ENCODE measurements around the gene AGBL5.
"Not testable (repeated sequence)": the region's sequence is repeated elsewhere in the genome, so short reads cannot be mapped to it uniquely, and the experiment has no call there.

AGBL5 gene

DNA sequence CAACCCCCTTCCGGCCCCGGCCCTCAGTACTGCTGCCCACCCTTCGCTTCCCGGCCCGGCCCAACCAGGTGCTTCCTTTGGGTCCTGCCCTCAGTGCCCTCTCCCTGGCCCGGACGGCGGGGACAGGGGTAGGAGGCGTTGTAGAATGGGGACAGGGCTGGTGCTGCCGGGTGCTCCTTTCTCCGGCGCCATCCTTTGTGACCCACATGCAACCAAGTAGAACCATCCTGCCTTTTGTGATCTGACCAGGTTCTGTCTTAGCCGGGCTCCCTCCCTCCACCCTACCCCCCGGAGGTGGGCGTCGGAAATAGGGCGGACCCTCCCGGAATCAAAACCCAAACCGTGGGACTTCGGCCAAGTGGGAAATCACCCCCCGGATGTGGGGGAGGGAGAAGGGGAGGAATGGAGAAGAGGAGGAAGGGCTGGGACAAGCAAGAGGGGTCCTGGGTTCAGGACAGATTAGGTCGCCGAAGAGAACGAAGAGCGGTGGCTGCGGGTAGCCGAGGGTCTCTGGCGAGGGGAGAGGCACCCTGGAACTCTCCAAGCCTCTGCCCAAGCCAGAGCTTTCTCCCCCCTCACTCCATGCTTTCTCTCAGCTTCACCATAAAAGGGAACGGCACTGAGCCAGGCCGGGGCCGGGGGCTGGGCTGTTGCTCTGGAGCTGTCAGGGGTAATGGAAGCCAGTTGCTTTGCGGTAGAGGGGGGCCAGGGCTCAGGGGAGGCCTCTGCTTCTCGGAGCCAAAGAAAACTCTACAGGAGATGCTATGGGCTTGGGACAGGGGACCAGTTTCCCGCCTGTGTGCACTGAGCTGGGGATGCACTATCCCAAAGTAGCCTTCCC, 20.7 kb downstream of the AGBL5 start:
- TF ChIP-seq, protein P1, sequence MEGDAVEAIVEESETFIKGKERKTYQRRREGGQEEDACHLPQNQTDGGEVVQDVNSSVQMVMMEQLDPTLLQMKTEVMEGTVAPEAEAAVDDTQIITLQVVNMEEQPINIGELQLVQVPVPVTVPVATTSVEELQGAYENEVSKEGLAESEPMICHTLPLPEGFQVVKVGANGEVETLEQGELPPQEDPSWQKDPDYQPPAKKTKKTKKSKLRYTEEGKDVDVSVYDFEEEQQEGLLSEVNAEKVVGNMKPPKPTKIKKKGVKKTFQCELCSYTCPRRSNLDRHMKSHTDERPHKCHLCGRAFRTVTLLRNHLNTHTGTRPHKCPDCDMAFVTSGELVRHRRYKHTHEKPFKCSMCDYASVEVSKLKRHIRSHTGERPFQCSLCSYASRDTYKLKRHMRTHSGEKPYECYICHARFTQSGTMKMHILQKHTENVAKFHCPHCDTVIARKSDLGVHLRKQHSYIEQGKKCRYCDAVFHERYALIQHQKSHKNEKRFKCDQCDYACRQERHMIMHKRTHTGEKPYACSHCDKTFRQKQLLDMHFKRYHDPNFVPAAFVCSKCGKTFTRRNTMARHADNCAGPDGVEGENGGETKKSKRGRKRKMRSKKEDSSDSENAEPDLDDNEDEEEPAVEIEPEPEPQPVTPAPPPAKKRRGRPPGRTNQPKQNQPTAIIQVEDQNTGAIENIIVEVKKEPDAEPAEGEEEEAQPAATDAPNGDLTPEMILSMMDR (IDR thresholded peaks at IDR 0.05; ENCODE audit: insufficient read depth, low read length, poor library complexity, severe bottlenecking), result no peak
- DNase-seq (ENCODE audit: extremely low read depth, insufficient read length), result no peak
- Histone ChIP-seq H3K36me3 (ENCODE audit: control insufficient read depth, insufficient read depth, low read length) (peaks cover 15% of the 10 kb centered on the region), H3K4me3 (replicated peaks; ENCODE audit: low read depth, low read length) (peak overlapping the region; percentile 74), H3K27me3 (replicated peaks; ENCODE audit: control insufficient read depth, insufficient read depth, low read length) (no peaks in the 10 kb centered on the region)

DNA sequence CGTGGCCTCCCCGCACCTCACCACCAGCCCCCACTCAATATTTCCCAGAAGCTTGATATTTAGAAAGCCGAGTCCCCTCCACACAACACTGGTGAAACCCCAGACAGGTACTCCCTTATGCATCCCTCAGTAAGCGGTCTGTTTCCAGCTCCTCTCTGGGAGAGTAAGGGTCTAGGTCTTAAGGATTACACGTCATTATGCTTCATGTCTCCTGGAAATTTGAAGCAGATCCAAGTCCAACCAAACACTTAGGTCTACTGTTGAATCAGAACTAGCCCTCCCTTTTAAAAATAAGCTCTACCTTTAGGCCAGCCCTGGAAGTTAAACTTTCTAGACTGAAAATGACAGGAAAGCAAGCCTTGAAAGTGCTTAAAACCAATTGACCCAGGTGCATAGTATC, 21.5 kb downstream of the AGBL5 start:
- Histone ChIP-seq H3K27me3 (replicated peaks; ENCODE audit: control insufficient read depth, insufficient read depth, low read length) (no peaks in the 10 kb centered on the region), H3K4me3 (replicated peaks; ENCODE audit: low read depth, low read length) (no peak overlapping the region), H3K36me3 (ENCODE audit: control insufficient read depth, insufficient read depth, low read length) (peaks cover 11% of the 10 kb centered on the region)
- TF ChIP-seq, protein P1 (IDR thresholded peaks at IDR 0.05; ENCODE audit: insufficient read depth, low read length, poor library complexity, severe bottlenecking), result no peak
- no peak for DNase-seq (ENCODE audit: extremely low read depth, insufficient read length)

DNA sequence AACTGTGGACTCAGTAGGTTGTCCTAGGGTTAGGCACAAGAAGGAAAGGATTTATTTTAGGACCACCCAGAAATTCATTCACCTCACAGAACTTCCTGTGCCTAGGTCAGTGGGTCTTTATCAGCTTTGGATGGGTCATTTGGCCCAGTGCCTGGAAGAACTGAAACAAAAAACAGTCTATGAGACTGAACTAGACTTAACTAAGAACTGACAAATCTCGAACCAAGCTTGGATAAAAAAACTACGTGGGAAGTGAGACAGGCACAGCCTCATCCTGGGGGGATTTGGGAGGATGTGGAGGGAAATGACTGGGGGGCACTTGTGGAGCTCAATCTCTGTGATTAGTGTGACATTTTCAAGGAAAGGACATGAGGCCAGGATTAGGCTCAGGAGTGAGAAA, 22.3 kb downstream of the AGBL5 start:
- Histone ChIP-seq H3K36me3 (ENCODE audit: control insufficient read depth, insufficient read depth, low read length) (peaks cover 7% of the 10 kb centered on the region), H3K4me3 (replicated peaks; ENCODE audit: low read depth, low read length) (no peak overlapping the region), H3K27me3 (replicated peaks; ENCODE audit: control insufficient read depth, insufficient read depth, low read length) (no peaks in the 10 kb centered on the region)
- DNase-seq (ENCODE audit: extremely low read depth, insufficient read length), result no peak
- TF ChIP-seq, protein P1 (IDR thresholded peaks at IDR 0.05; ENCODE audit: insufficient read depth, low read length, poor library complexity, severe bottlenecking), result no peak

DNA sequence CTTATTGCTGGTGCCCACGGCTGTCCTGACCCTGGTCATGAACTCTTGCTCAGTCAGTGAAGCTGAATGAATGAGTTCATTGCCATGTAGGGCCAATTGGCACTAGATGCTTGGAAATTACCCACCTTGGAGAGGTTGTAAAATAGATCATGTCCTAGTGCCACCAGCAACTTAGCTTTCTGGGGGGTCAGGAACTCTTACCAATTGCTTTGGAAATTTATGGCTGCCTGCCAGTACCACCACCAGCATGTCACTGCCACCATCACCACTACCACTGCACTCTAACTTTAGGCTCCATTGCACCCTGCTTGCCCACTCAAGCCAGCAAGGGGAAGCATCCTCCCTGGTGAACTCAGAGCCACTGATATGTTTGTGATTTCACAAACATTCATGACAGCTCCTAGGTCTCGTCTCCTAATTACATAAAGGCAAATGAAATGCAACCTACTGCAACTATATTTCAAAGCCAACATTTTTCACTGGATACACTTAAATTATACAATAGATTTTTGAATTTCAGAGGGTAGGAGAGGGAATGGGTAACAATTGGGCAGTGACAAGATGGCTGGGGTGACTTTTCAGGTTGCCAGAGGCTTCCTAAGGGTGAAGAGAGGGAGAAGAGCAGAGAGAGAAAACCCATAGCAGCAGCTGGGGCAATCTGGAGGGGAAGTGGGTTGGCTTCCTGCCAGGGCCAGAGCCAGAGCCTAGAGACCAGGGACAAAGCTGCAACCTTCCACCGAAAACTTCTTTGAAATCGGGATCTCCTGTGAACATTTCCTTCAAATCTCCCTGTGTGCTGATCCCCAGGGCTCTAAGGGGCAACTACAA, 23.5 kb downstream of the AGBL5 start:
- no peak overlapping the region for H3K4me3 ChIP-seq (replicated peaks; ENCODE audit: low read depth, low read length)
- TF ChIP-seq, protein P1 (IDR thresholded peaks at IDR 0.05; ENCODE audit: insufficient read depth, low read length, poor library complexity, severe bottlenecking), result no peak
- H3K27me3 ChIP-seq (replicated peaks; ENCODE audit: control insufficient read depth, insufficient read depth, low read length), result no peaks in the 10 kb centered on the region
- DNase-seq (ENCODE audit: extremely low read depth, insufficient read length), result peak; percentile 52
- no peaks in the 10 kb centered on the region for H3K36me3 ChIP-seq (ENCODE audit: control insufficient read depth, insufficient read depth, low read length)

DNA sequence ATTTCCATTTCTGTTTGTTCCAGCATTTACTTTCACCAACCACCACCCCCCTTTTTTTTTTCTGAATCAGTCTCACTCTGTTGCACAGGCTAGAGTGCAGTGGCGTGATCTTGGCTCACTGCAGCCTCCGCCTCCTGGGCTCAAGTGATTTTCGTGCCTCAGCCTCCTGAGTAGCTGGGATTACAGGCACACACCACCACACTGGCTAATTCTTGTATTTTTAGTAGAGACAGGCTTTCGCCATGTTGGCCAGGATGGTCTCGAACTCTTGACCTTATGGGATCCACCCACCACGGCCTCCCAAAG, 24.1 kb downstream of the AGBL5 start:
- not testable (repeated sequence) for H3K36me3 ChIP-seq (ENCODE audit: control insufficient read depth, insufficient read depth, low read length); H3K27me3 ChIP-seq (replicated peaks; ENCODE audit: control insufficient read depth, insufficient read depth, low read length); H3K4me3 ChIP-seq (replicated peaks; ENCODE audit: low read depth, low read length); DNase-seq (ENCODE audit: extremely low read depth, insufficient read length)

DNA sequence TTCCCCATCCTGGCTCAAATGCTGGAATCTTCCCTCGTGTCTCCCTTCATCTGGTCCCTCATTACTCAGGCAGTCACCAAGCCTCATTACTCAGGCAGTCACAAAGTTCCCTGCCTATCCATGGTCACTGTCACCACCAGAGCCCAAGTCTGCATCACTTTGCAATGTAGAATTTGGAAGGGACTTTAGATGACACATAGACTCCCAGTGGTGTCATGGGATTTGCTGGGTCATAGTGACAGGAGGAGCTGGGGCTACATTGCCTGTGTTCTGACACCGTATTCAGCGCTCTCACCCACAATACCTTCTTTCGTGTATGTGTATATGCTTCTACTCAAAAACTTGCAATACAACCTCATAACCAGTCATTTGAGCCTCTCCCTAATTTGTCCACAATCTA, 24.9 kb downstream of the AGBL5 start:
- H3K36me3 ChIP-seq (ENCODE audit: control insufficient read depth, insufficient read depth, low read length), result no peaks in the 10 kb centered on the region
- no peak for DNase-seq (ENCODE audit: extremely low read depth, insufficient read length)
- TF ChIP-seq, protein P1 (IDR thresholded peaks at IDR 0.05; ENCODE audit: insufficient read depth, low read length, poor library complexity, severe bottlenecking), result no peak
- H3K4me3 ChIP-seq (replicated peaks; ENCODE audit: low read depth, low read length), result no peak overlapping the region
- H3K27me3 ChIP-seq (replicated peaks; ENCODE audit: control insufficient read depth, insufficient read depth, low read length), result no peaks in the 10 kb centered on the region

All from GM06990 (cell line).